GM12874 (cell line): ENCODE measurements around the gene PTX3.

Source experiments
- CTCF ChIP-seq: IDR thresholded peaks from 2 replicates; pipeline ENCODE4 v1.5.1; 2011; ENCODE audit warnings: low read depth, mild to moderate bottlenecking, control low read depth, low read length, moderate library complexity; ENCODE audit not compliant: insufficient read depth

Gene PTX3

GRCh38 chr3:157412323-157412855 lies 24.3 kb upstream of the PTX3 start:
- no peak for TF ChIP-seq CTCF

- TF ChIP-seq CTCF, result no peak
These were observed 21.8 kb upstream of the PTX3 start for GRCh38 chr3:157414861-157415260.

- no peak for TF ChIP-seq CTCF
These were observed 20.1 kb upstream of the PTX3 start for GRCh38 chr3:157416347-157417087.

- TF ChIP-seq CTCF, result no peak
These were observed 19.4 kb upstream of the PTX3 start for GRCh38 chr3:157417247-157417646.

GRCh38 chr3:157418104-157418503 lies 18.5 kb upstream of the PTX3 start:
- no peak for TF ChIP-seq CTCF

- no peak for TF ChIP-seq CTCF
These were observed 16.0 kb upstream of the PTX3 start for GRCh38 chr3:157420606-157421130.

- no peak for TF ChIP-seq CTCF
These were observed 13.3 kb upstream of the PTX3 start for GRCh38 chr3:157423337-157423736.
